CD4-positive, alpha-beta T cell treated with Interleukin-6 for 4 hours (primary cell): ENCODE results near the gene ZDHHC6.
A peak's percentile ranks its signal among the peaks of the same experiment; 100 is the strongest.
"Not testable (repeated sequence)": the region's sequence is repeated elsewhere in the genome, so short reads cannot be mapped to it uniquely, and the experiment has no call there.

Experiments used
- DNase-seq: peaks from one replicate; pipeline ENCODE4 v3.0.0-alpha.2; 2020; ENCODE audit warnings: mixed read lengths

Gene ZDHHC6

GRCh38 chr10:112446855-112447619, at the start of gene ZDHHC6, which contains the start of gene VTI1A:
TSS of gene ZDHHC6 (minus strand) at chr10:112446914. CDS start at chr10:112445436, 1,478 bp downstream.
TSS of gene VTI1A (plus strand) at chr10:112447215. CDS start at chr10:112447374, 159 bp downstream.
- DNase-seq: peak; percentile 84

GRCh38 chr10:112492736-112493135, 46.0 kb upstream of the ZDHHC6 start:
- no peak for DNase-seq

GRCh38 chr10:112491144-112491543, 44.4 kb upstream of the ZDHHC6 start:
- DNase-seq: no peak

GRCh38 chr10:112490545-112490944, 43.8 kb upstream of the ZDHHC6 start:
- no peak for DNase-seq

- DNase-seq: no peak
Measured at GRCh38 chr10:112487964-112488363, 41.2 kb upstream of the ZDHHC6 start.

GRCh38 chr10:112484399-112484798, 37.7 kb upstream of the ZDHHC6 start:
- no peak for DNase-seq

GRCh38 chr10:112481602-112482001, 34.9 kb upstream of the ZDHHC6 start:
- no peak for DNase-seq

GRCh38 chr10:112475575-112476218, 29.0 kb upstream of the ZDHHC6 start:
- no peak for DNase-seq

GRCh38 chr10:112471878-112472487, 25.3 kb upstream of the ZDHHC6 start:
- DNase-seq: no peak

GRCh38 chr10:112467541-112468075, 20.9 kb upstream of the ZDHHC6 start:
- no peak for DNase-seq

GRCh38 chr10:112466802-112467201, 20.1 kb upstream of the ZDHHC6 start:
- DNase-seq: no peak

GRCh38 chr10:112465299-112465883, 18.7 kb upstream of the ZDHHC6 start:
- no peak for DNase-seq

- not testable (repeated sequence) for DNase-seq
Measured at GRCh38 chr10:112464074-112464473, 17.4 kb upstream of the ZDHHC6 start.

- no peak for DNase-seq
Measured at GRCh38 chr10:112461029-112461887, 14.5 kb upstream of the ZDHHC6 start.

GRCh38 chr10:112460366-112460765, 13.7 kb upstream of the ZDHHC6 start:
- no peak for DNase-seq

GRCh38 chr10:112456533-112456932, 9.8 kb upstream of the ZDHHC6 start:
- DNase-seq: no peak

- DNase-seq: no peak
Measured at GRCh38 chr10:112454910-112455779, 8.4 kb upstream of the ZDHHC6 start.

GRCh38 chr10:112448888-112449287, 2.2 kb upstream of the ZDHHC6 start:
- no peak for DNase-seq

GRCh38 chr10:112447620-112447928, 860 bp upstream of the ZDHHC6 start:
- no peak for DNase-seq

GRCh38 chr10:112446055-112446854, 459 bp downstream of the ZDHHC6 start:
- DNase-seq: peak; percentile 7
